Neural crest cell (in vitro differentiated cells): ENCODE results near the gene RFX2. TPM values are rescaled to one million over a fixed set of nuclear protein-coding genes. Genes with fewer than 3 reads are reported as not detected.

Experiments
- DNase-seq: peaks from one replicate; pipeline ENCODE4 v3.0.0; 2021; ENCODE audit warnings: low read depth, mixed read lengths, low spot score
- H3K27ac Mint-ChIP-seq: one replicate; pipeline ENCODE4 v1.8.0; 2021; ENCODE audit warnings: mild to moderate bottlenecking, mixed read lengths; ENCODE audit not compliant: unreplicated experiment
- H3K27me3 Mint-ChIP-seq: 2 replicates; pipeline ENCODE4 v1.8.0; 2021; ENCODE audit warnings: low read depth, mild to moderate bottlenecking, mixed read lengths
- H3K36me3 Mint-ChIP-seq: 2 replicates; pipeline ENCODE4 v1.8.0; 2021; ENCODE audit warnings: low read depth, mild to moderate bottlenecking, mixed read lengths
- H3K4me1 Mint-ChIP-seq: 2 replicates; pipeline ENCODE4 v1.8.0; 2021; ENCODE audit warnings: mixed read lengths
- H3K4me3 Mint-ChIP-seq: one replicate; pipeline ENCODE4 v1.8.0; 2021; ENCODE audit warnings: mild to moderate bottlenecking, mixed read lengths
- H3K9me3 Mint-ChIP-seq: 2 replicates; pipeline ENCODE4 v1.8.0; 2021; ENCODE audit warnings: mixed read lengths
- CTCF ChIP-seq: fragments of 200-600 bp; sonication (generic); conservative IDR thresholded peaks from 2 replicates; pipeline ENCODE4 v1.5.0; 2021; ENCODE audit warnings: antibody characterized with exemption, mild to moderate bottlenecking
- long read RNA-seq: library from polyadenylated mRNA; unstranded; transcript quantifications from one replicate; pipeline ENCODE4 v2.0.0, GENCODE V29; 2020
- total RNA-seq: library from RNA; stranded (reverse); gene quantifications from 2 replicates; pipeline ENCODE4 v1.2.1, GENCODE V29; 2021

The RFX2 gene
- total RNA-seq, result 17.2 and 19.2 TPM in 2 replicates
- long read RNA-seq, partial matches to known transcripts, result 1 of 11 reads
- long read RNA-seq, other reads (novel, unspliced or antisense), result 8 of 11 reads

- Mint-ChIP-seq H3K36me3 (no peaks in the 10 kb centered on the region), H3K9me3 (peaks cover 2% of the 10 kb centered on the region), H3K27me3 (peaks cover 18% of the 10 kb centered on the region), H3K4me1 (peaks cover 20% of the 10 kb centered on the region), H3K27ac (peak within 1 kb of the TSS; percentile 96), H3K4me3 (peak within 1 kb of the TSS; percentile 94)
- DNase-seq, result peak; percentile 98
- no peak for TF ChIP-seq CTCF
Measured at GRCh38 chr19:6110360-6110977, at the start of gene RFX2. Gene RFX2 (minus strand): TSS chr19:6110500. CDS start chr19:6047496, 63,004 bp downstream.

- peaks cover 7% of the 10 kb centered on the region for H3K27me3 Mint-ChIP-seq
- H3K36me3 Mint-ChIP-seq, result peaks cover 6% of the 10 kb centered on the region
- no peaks in the 10 kb centered on the region for H3K4me1 Mint-ChIP-seq
- DNase-seq, result no peak
- no peak for TF ChIP-seq CTCF
- peaks cover 6% of the 10 kb centered on the region for H3K9me3 Mint-ChIP-seq
- no peak overlapping the region for H3K27ac Mint-ChIP-seq
- H3K4me3 Mint-ChIP-seq, result no peak overlapping the region
Measured at GRCh38 chr19:6156033-6156432, 45.7 kb upstream of the RFX2 start.

- H3K36me3 Mint-ChIP-seq, result peaks cover 4% of the 10 kb centered on the region
- H3K4me1 Mint-ChIP-seq, result no peaks in the 10 kb centered on the region
- H3K27ac Mint-ChIP-seq, result no peak overlapping the region
- no peaks in the 10 kb centered on the region for H3K9me3 Mint-ChIP-seq
- peaks cover 4% of the 10 kb centered on the region for H3K27me3 Mint-ChIP-seq
- no peak overlapping the region for H3K4me3 Mint-ChIP-seq
- DNase-seq, result no peak
- no peak for TF ChIP-seq CTCF
Measured at GRCh38 chr19:6150289-6150688, 40.0 kb upstream of the RFX2 start.

- Mint-ChIP-seq H3K9me3 (peaks cover 7% of the 10 kb centered on the region), H3K36me3 (peaks cover 2% of the 10 kb centered on the region), H3K4me3 (no peak overlapping the region)
Measured at GRCh38 chr19:6141217-6141616, 30.9 kb upstream of the RFX2 start.

GRCh38 chr19:6138511-6138910, 28.2 kb upstream of the RFX2 start:
- H3K27me3 Mint-ChIP-seq, result no peaks in the 10 kb centered on the region
- DNase-seq, result no peak
- H3K9me3 Mint-ChIP-seq, result peaks cover 7% of the 10 kb centered on the region
- H3K36me3 Mint-ChIP-seq, result peaks cover 2% of the 10 kb centered on the region
- H3K4me3 Mint-ChIP-seq, result no peak overlapping the region
- H3K4me1 Mint-ChIP-seq, result peaks cover 5% of the 10 kb centered on the region
- no peak overlapping the region for H3K27ac Mint-ChIP-seq
- TF ChIP-seq CTCF, result no peak

More at GRCh38 chr19:6141217-6141616, 30.9 kb upstream of the RFX2 start:
- Mint-ChIP-seq H3K27me3 (no peaks in the 10 kb centered on the region), H3K4me1 (peaks cover 5% of the 10 kb centered on the region), H3K27ac (no peak overlapping the region)
- DNase-seq, result no peak
- TF ChIP-seq CTCF, result no peak
